Activated T-cell treated with anti-CD3 and anti-CD28 coated beads, Interleukin-2, amount 50 U/mL, for 48 hours (primary cell): ENCODE results near the gene PDGFC.

Experiments used
- DNase-seq, 2 experiments: peaks; one replicate each; pipeline ENCODE4 v3.0.0-alpha.2; 2020

PDGFC gene

GRCh38 chr4:156824451-156825060 is 147.0 kb downstream of the PDGFC start:
- no peak for DNase-seq

GRCh38 chr4:156820931-156821330 is 150.7 kb downstream of the PDGFC start:
- no peak for DNase-seq

GRCh38 chr4:156816360-156816755 is 155.2 kb downstream of the PDGFC start:
- no peak for DNase-seq

- no peak for DNase-seq
These were observed 155.8 kb downstream of the PDGFC start for GRCh38 chr4:156815717-156816359.

- DNase-seq = no peak
These were observed 159.6 kb downstream of the PDGFC start for GRCh38 chr4:156811963-156812362.

GRCh38 chr4:156811286-156811685 is 160.3 kb downstream of the PDGFC start:
- DNase-seq = no peak

- DNase-seq = no peak
These were observed 165.9 kb downstream of the PDGFC start for GRCh38 chr4:156805696-156806095.

- no peak for DNase-seq
These were observed 168.5 kb downstream of the PDGFC start for GRCh38 chr4:156803056-156803455.

- DNase-seq = no peak
These were observed 171.1 kb downstream of the PDGFC start for GRCh38 chr4:156800463-156800862.

- DNase-seq = no peak
These were observed 172.4 kb downstream of the PDGFC start for GRCh38 chr4:156799121-156799589.

- DNase-seq = no peak
These were observed 173.2 kb downstream of the PDGFC start for GRCh38 chr4:156798438-156798837.

- DNase-seq = no peak
These were observed 174.4 kb downstream of the PDGFC start for GRCh38 chr4:156797206-156797605.

- no peak for DNase-seq
These were observed 175.9 kb downstream of the PDGFC start for GRCh38 chr4:156795727-156796126.

GRCh38 chr4:156794863-156795262 is 176.7 kb downstream of the PDGFC start:
- no peak for DNase-seq

GRCh38 chr4:156792462-156793085 is 179.0 kb downstream of the PDGFC start:
- DNase-seq = no peak

GRCh38 chr4:156790866-156791265 is 180.7 kb downstream of the PDGFC start:
- no peak for DNase-seq

- DNase-seq = no peak
These were observed 182.8 kb downstream of the PDGFC start for GRCh38 chr4:156788782-156789181.

GRCh38 chr4:156786713-156787112 is 184.9 kb downstream of the PDGFC start:
- DNase-seq = no peak

GRCh38 chr4:156784970-156785369 is 186.6 kb downstream of the PDGFC start:
- DNase-seq = no peak

- no peak for DNase-seq
These were observed 187.6 kb downstream of the PDGFC start for GRCh38 chr4:156783966-156784365.

GRCh38 chr4:156782491-156782890 is 189.1 kb downstream of the PDGFC start:
- no peak for DNase-seq

- DNase-seq = no peak
These were observed 189.7 kb downstream of the PDGFC start for GRCh38 chr4:156781852-156782251.

- DNase-seq = no peak
These were observed 191.8 kb downstream of the PDGFC start for GRCh38 chr4:156779774-156780173.

- no peak for DNase-seq
These were observed 192.6 kb downstream of the PDGFC start for GRCh38 chr4:156779042-156779441.
